Stimulated activated CD8-positive, alpha-beta memory T cell treated with anti-CD3 and anti-CD28 coated beads, Interleukin-12 subunit alpha, Interleukin-12 subunit beta, amount 100 ng/mL, for 24 hours (primary cell): ENCODE results near the gene RASGRP2.

Source experiments
- DNase-seq: peaks from one replicate; pipeline ENCODE4 v3.0.0-alpha.2; 2020; ENCODE audit errors: extremely low read depth

The RASGRP2 gene

GRCh38 chr11:64696045-64696444 lies 47.9 kb downstream of the RASGRP2 start:
- DNase-seq, result no peak

DNA sequence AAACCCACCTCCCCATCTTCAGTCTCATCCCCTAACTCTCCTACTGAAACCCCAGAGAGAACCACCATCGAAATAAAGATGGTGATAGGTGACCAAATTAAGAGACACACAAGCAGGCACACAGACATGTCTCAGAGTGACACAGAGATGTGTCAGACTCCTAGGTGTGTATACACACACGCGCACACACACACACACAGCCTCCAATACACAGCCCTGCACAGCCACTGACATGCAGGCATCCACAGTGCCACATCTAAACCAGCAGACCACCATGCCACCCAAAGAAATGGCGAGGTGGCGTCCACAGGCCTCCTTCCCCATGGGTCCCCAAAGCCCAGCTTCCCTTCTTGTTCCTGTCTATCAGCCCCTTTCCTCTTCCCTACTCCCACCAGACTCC lies 48.4 kb downstream of the RASGRP2 start:
- DNase-seq, result no peak

DNA sequence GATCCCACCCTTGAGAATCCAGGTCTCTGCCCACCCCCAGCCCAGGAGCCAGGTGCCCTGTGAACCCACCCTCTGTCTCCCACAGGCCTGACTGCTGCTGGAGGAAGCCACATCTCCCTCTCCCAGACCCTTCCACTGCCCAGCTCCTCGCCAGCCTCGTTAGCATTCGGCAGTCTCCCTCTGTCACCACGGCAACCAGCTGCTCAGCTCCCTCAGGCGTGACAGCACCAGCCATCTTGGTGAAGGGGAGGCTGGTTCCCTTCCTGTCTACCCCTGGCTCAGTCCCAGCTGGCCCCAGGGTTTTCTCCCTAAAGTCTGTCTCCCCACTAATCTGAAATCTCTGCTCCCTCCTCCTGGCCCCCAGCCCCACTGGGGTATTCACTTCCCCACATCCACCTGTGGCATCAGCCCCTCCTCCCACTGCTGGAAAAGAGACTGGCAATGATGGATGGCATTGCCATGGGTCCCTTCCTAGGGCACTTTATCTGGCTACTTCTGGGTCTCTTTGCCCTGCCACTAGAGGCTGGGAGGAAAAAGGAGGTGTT lies 49.0 kb downstream of the RASGRP2 start:
- DNase-seq, result no peak

DNA sequence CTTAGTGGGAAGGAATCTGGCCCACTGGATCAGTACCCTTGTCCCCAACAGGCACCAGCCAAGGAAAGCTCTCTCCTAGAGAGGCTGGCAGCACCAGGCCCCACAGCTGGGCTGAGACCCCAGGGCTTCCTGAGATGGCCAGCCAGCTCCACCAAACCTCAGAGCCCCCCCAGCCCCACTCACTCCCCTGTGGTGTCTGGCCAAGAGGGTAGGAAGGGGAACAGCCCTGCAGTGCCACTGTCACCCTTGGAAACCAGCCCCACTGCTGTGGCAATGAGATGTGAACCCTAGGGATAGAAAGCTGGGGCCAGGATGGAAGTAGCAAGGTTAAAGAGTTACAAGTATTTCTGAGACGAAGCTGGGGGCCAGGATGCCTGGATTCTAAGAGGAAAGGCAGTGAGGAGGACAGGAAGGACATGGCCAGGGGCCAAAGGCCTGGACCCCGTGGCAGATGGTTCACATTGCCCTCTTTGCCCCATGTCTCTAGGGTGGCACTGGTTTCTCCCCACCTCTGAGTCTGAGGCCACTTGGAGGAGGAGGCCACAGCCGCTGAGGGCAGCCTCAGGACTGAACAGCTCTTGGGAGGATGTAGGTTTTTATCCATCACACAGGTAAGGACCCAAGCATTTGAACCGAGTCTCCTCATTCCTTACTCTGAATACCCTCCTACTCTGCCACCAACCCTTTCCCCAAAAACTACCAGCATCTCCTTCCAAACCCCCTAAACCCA lies 49.8 kb downstream of the RASGRP2 start:
- no peak for DNase-seq

GRCh38 chr11:64692764-64693331 lies 51.1 kb downstream of the RASGRP2 start:
- no peak for DNase-seq

DNA sequence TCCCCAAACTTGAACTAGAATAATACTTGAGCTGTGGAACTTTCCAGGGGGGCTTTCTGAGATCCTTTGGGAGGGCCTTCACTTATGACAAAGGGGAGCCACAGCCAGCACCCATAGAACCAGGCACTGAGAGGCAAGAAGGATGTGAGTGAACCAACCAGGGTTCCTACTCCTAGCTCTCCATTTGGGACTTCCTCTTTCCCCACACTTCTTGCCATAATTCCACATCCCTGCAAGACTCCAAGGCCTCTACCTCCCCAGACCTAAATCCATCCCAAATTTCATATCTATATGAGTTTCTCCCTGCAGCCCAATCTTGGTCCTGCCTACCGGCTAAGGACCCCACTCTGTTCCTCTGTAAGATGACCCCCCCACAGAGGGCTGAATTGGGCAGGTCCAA lies 52.4 kb downstream of the RASGRP2 start:
- no peak for DNase-seq

GRCh38 chr11:64690235-64690634 lies 53.7 kb downstream of the RASGRP2 start:
- DNase-seq, result no peak

DNA sequence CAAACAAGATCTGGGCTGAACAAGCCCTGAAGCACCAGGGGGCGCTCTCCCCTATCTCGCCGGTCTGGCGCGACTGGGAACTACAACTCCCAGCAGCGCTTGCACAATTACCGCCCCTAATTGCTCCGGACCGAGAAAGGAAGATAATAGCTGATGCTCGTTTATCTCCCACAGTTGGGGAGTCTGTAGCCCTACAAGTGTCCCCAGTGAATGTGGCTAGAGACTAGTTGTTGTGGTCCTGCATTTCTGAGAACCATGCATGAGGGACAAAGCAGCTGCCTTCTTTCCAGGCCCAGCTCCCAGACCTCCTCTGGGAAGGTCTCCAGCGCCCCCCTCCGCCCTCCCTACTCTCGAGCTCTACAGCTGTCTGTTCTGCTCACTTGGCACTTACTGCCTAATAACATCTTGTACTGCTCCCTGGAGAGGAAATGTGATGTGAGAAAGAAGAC lies 55.4 kb downstream of the RASGRP2 start:
- peak; percentile 74 for DNase-seq

DNA sequence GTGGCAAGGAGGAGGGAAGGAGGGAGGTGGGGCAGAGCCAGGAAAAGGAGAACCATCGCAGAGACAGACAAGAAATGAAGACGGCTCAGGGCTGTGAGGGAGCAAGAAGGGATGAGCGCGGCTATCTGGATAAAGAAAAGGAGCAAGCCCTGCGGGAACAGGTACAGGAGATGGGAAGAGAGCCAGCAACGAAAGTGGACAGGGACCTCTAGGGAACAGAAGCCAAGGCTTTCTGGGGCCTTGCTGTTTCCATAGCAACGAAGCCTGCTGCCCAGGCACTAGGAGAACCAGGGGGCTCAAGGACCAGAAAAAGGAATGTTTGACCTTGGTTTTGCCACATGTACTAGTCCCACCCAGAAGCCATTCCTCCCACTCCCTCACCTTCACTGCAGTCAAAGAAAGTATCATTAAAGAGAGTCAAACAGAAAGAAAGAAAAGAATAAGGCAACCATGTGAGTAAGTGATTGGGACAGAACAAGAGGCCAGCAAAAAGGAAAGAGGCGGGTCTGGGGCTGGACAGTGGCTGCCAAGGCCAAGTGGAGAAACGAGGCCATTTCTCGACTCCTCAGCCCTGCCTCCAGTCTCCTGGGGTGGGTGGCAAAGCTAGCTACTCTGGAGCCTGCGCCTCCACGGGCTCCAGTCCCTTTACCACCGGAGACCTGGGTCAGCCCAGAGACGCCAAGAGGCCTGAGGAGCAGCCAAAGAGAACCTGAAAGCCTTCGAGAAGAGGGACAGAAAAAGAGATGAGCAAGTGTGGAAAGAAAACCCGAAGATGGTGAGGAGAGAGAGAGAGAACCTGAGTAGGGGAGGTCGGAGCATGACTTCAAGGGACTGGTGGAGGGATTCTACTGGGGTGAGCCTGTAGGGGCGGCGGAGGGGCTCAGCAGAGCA lies 56.1 kb downstream of the RASGRP2 start:
- DNase-seq, result no peak

- no peak for DNase-seq
Measured at GRCh38 chr11:64687204-64687603, 56.7 kb downstream of the RASGRP2 start.

DNA sequence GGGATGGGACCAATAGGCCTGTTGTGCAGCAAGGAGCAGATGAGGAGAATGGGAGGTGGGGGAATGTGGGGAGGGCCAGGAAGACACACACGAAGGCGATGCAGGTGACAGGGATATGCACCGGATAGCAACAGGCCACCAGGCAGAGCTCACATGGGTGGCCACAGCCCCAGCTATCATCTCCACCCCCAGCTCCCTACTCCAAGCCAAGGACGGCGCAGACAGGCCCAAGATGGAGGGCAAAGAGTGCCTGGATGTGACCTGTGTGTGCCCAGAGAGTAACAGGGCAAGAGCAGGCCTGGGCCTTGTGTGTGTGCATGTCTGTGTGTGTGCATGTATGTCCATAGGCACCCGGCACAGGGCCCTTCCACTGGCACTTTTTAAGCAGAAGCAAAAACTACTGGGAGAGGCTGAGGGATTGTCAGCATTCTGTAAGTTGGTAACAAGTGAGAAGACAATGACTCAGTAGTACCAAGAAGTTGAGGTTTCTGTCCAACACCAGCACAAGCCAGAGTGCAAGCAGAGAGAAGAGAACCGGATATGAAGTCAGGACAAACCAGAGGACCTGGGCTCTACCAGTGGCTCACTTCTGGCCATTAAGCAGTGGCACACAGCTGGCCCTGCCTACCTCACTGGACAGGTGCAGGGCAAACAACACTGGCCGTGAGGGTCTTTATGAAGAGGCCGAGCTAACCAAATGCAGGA lies 57.3 kb downstream of the RASGRP2 start:
- DNase-seq, result no peak

DNA sequence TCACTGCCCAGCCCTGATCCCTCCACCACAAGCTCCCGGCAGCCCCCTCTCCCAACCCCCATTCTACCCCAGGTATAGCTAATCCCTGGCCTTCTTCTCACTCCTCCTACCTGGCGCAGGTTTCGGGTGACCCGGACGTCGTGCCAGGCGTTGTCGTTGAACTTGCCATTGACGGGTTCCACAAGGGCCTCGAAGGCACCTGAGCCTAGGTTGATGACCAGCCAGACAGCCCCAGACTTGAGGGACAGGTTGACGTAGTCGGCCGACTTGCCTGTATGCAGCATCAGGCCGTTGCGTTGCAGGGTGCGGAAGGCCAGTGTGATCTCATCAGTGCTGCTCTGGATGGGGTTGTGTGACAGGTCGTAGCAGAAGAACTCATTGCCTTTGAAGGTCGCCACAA lies 58.4 kb downstream of the RASGRP2 start:
- no peak for DNase-seq

DNA sequence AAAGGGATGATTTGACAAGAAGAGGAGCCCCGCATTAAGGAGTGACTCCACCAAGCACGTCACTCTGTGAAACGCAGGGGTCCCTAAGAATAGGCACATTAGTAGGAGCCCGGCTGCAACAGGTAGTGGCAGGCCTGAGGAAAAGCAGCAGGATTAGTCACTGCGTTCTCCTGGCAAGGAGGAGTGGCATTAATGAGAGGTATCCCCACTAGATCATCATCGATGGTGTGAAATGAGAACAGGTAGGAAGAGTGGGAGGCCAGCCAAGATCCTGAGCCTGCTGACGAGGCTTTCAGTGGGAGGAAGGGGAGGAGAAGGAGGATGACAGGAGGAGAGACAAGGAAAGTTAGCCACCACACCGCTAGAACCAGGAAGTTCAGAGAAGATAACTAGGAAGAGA lies 59.6 kb downstream of the RASGRP2 start:
- no peak for DNase-seq

- DNase-seq, result no peak
Measured at GRCh38 chr11:64681171-64681570, 62.8 kb downstream of the RASGRP2 start.

- DNase-seq, result no peak
Measured at GRCh38 chr11:64679846-64680245, 64.1 kb downstream of the RASGRP2 start.

- no peak for DNase-seq
Measured at GRCh38 chr11:64677441-64678023, 66.4 kb downstream of the RASGRP2 start.
